ENCODE measurements around the gene ZCCHC24. TPM values are rescaled to one million over a fixed set of nuclear protein-coding genes. Genes with fewer than 3 reads are reported as not detected.

Gene ZCCHC24
- total and polyA plus RNA-seq, 2 donors: 43.5 to 98.2 TPM

- Histone ChIP-seq H3K36me3 (ENCODE audit: insufficient read depth) (no peaks in the 10 kb centered on the region), H3K4me1 (ENCODE audit: insufficient read depth) (peaks cover 2% of the 10 kb centered on the region), H3K27ac (ENCODE audit: low read depth) (no peak overlapping the region), H3K4me3 (ENCODE audit: low read depth, low read length) (no peak overlapping the region)
- WGBS: 89% methylated on average over 14 of the region's 14 CpGs
- DNase-seq (ENCODE audit: extremely low spot score): no peak
Observed at GRCh38 chr10:79384773-79385391, 60.5 kb downstream of the ZCCHC24 start.

GRCh38 chr10:79383974-79384606, 61.3 kb downstream of the ZCCHC24 start:
- H3K4me1 ChIP-seq (ENCODE audit: insufficient read depth): peaks cover 2% of the 10 kb centered on the region
- H3K27ac ChIP-seq (ENCODE audit: low read depth): no peak overlapping the region
- no peaks in the 10 kb centered on the region for H3K36me3 ChIP-seq (ENCODE audit: insufficient read depth)
- no peak for DNase-seq (ENCODE audit: extremely low spot score)
- 83% methylated on average over 12 of the region's 12 CpGs for WGBS
- H3K4me3 ChIP-seq (ENCODE audit: low read depth, low read length): no peak overlapping the region

- 47% methylated on average over 18 of the region's 18 CpGs for WGBS
- Histone ChIP-seq H3K27ac (ENCODE audit: low read depth) (peak overlapping the region; percentile 64), H3K4me3 (ENCODE audit: low read depth, low read length) (no peak overlapping the region), H3K36me3 (ENCODE audit: insufficient read depth) (no peaks in the 10 kb centered on the region), H3K4me1 (ENCODE audit: insufficient read depth) (peaks cover 2% of the 10 kb centered on the region)
- DNase-seq (ENCODE audit: extremely low spot score): no peak
Observed at GRCh38 chr10:79382491-79382941, 62.9 kb downstream of the ZCCHC24 start.

- Histone ChIP-seq H3K27ac (ENCODE audit: low read depth) (peak overlapping the region; percentile 83), H3K36me3 (ENCODE audit: insufficient read depth) (no peaks in the 10 kb centered on the region), H3K4me3 (ENCODE audit: low read depth, low read length) (no peak overlapping the region), H3K4me1 (ENCODE audit: insufficient read depth) (peaks cover 2% of the 10 kb centered on the region)
- no peak for DNase-seq (ENCODE audit: extremely low spot score)
- 22% methylated on average over 11 of the region's 11 CpGs for WGBS
Observed at GRCh38 chr10:79381804-79382221, 63.6 kb downstream of the ZCCHC24 start.

GRCh38 chr10:79380946-79381721, 64.3 kb downstream of the ZCCHC24 start:
- WGBS: 51% methylated on average over 9 of the region's 9 CpGs
- peaks cover 2% of the 10 kb centered on the region for H3K4me1 ChIP-seq (ENCODE audit: insufficient read depth)
- no peak overlapping the region for H3K4me3 ChIP-seq (ENCODE audit: low read depth, low read length)
- DNase-seq (ENCODE audit: extremely low spot score): no peak
- peak overlapping the region; percentile 83 for H3K27ac ChIP-seq (ENCODE audit: low read depth)
- no peaks in the 10 kb centered on the region for H3K36me3 ChIP-seq (ENCODE audit: insufficient read depth)

- Histone ChIP-seq H3K4me3 (ENCODE audit: low read depth, low read length) (no peak overlapping the region), H3K4me1 (ENCODE audit: insufficient read depth) (peaks cover 2% of the 10 kb centered on the region), H3K27ac (ENCODE audit: low read depth) (peak overlapping the region; percentile 84), H3K36me3 (ENCODE audit: insufficient read depth) (no peaks in the 10 kb centered on the region)
- DNase-seq (ENCODE audit: extremely low spot score): no peak
- 54% methylated on average over 14 of the region's 14 CpGs for WGBS
Observed at GRCh38 chr10:79380125-79380945, 65.1 kb downstream of the ZCCHC24 start.

GRCh38 chr10:79379512-79380124, 65.8 kb downstream of the ZCCHC24 start:
- H3K4me3 ChIP-seq (ENCODE audit: low read depth, low read length): no peak overlapping the region

GRCh38 chr10:79378647-79379511, 66.5 kb downstream of the ZCCHC24 start:
- Histone ChIP-seq H3K36me3 (ENCODE audit: insufficient read depth) (no peaks in the 10 kb centered on the region), H3K4me1 (ENCODE audit: insufficient read depth) (peaks cover 2% of the 10 kb centered on the region), H3K4me3 (ENCODE audit: low read depth, low read length) (no peak overlapping the region), H3K27ac (ENCODE audit: low read depth) (peak overlapping the region; percentile 84)
- WGBS: 78% methylated on average over 22 of the region's 22 CpGs
- no peak for DNase-seq (ENCODE audit: extremely low spot score)

More at GRCh38 chr10:79379512-79380124, 65.8 kb downstream of the ZCCHC24 start:
- 24% methylated on average over 9 of the region's 9 CpGs for WGBS
- H3K36me3 ChIP-seq (ENCODE audit: insufficient read depth): no peaks in the 10 kb centered on the region
- no peak for DNase-seq (ENCODE audit: extremely low spot score)
- peak overlapping the region; percentile 84 for H3K27ac ChIP-seq (ENCODE audit: low read depth)
- peaks cover 2% of the 10 kb centered on the region for H3K4me1 ChIP-seq (ENCODE audit: insufficient read depth)

- Histone ChIP-seq H3K27ac (ENCODE audit: low read depth) (no peak overlapping the region), H3K4me3 (ENCODE audit: low read depth, low read length) (no peak overlapping the region), H3K36me3 (ENCODE audit: insufficient read depth) (no peaks in the 10 kb centered on the region), H3K4me1 (ENCODE audit: insufficient read depth) (peaks cover 2% of the 10 kb centered on the region)
- 93% methylated on average over 7 of the region's 7 CpGs for WGBS
- DNase-seq (ENCODE audit: extremely low spot score): no peak
Observed at GRCh38 chr10:79378383-79378646, 67.1 kb downstream of the ZCCHC24 start.

- peaks cover 2% of the 10 kb centered on the region for H3K4me1 ChIP-seq (ENCODE audit: insufficient read depth)
- 93% methylated on average over 36 of the region's 36 CpGs for WGBS
- H3K27ac ChIP-seq (ENCODE audit: low read depth): no peak overlapping the region
- no peak overlapping the region for H3K4me3 ChIP-seq (ENCODE audit: low read depth, low read length)
- no peak for DNase-seq (ENCODE audit: extremely low spot score)
- H3K36me3 ChIP-seq (ENCODE audit: insufficient read depth): no peaks in the 10 kb centered on the region
Observed at GRCh38 chr10:79377557-79378382, 67.7 kb downstream of the ZCCHC24 start.

GRCh38 chr10:79376751-79377556, 68.5 kb downstream of the ZCCHC24 start:
- DNase-seq (ENCODE audit: extremely low spot score): no peak
- no peak overlapping the region for H3K27ac ChIP-seq (ENCODE audit: low read depth)
- no peak overlapping the region for H3K4me3 ChIP-seq (ENCODE audit: low read depth, low read length)
- H3K4me1 ChIP-seq (ENCODE audit: insufficient read depth): peaks cover 2% of the 10 kb centered on the region
- no peaks in the 10 kb centered on the region for H3K36me3 ChIP-seq (ENCODE audit: insufficient read depth)
- 95% methylated on average over 12 of the region's 12 CpGs for WGBS

Data from urinary bladder (tissue), 4 donors.